Fibroblast of lung (primary cell): ENCODE measurements around the gene KIF16B. TPM values are rescaled to one million over a fixed set of nuclear protein-coding genes. Genes with fewer than 3 reads are reported as not detected.

Experiments used
- DNase-seq, 2 donors: peaks; one replicate each; pipeline versions ENCODE4 v3.0.0 to v3.0.0-alpha.2; 2010; ENCODE audit warnings: low read depth in 2 of 2
- H2AFZ ChIP-seq: 2 replicates; pipeline ENCODE4 v1.5.1; 2012; ENCODE audit warnings: low read length, control low read depth, inconsistent platforms
- H3K27ac ChIP-seq: 2 replicates; pipeline ENCODE4 v1.5.1; 2011; ENCODE audit warnings: low read length, control low read depth; ENCODE audit not compliant: insufficient read depth
- H3K27me3 ChIP-seq: 2 replicates; pipeline ENCODE4 v1.5.1; 2011; ENCODE audit warnings: mild to moderate bottlenecking, low read length; ENCODE audit not compliant: control insufficient read depth, insufficient read depth
- H3K36me3 ChIP-seq: 2 replicates; pipeline ENCODE4 v1.5.1; 2011; ENCODE audit warnings: low read length; ENCODE audit not compliant: control insufficient read depth, insufficient read depth
- H3K4me1 ChIP-seq: 2 replicates; pipeline ENCODE4 v1.5.1; 2011; ENCODE audit warnings: low read length; ENCODE audit not compliant: control insufficient read depth, insufficient read depth; ENCODE audit errors: extremely low read depth
- H3K4me2 ChIP-seq: 2 replicates; pipeline ENCODE4 v1.5.1; 2011; ENCODE audit warnings: low read length, control low read depth; ENCODE audit not compliant: insufficient read depth; ENCODE audit errors: extremely low read depth
- H3K4me3 ChIP-seq, 4 experiments: fragments of 200-600 bp in 1 of 4; sonication (generic) in 1 of 4; replicated peaks in 1 of 4; 2 replicates each; pipeline ENCODE4 v1.5.1; 2011 to 2016; ENCODE audit warnings: low read length in 4 of 4, low read depth in 3 of 4, mild to moderate bottlenecking in 3 of 4, control low read depth in 2 of 4, inconsistent platforms in 1 of 4, mixed read lengths in 1 of 4; ENCODE audit not compliant: insufficient read depth in 1 of 4; ENCODE audit errors: control extremely low read depth in 1 of 4
- H3K79me2 ChIP-seq: 2 replicates; pipeline ENCODE4 v1.5.1; 2012; ENCODE audit warnings: mild to moderate bottlenecking, low read length, inconsistent platforms; ENCODE audit not compliant: control insufficient read depth, insufficient read depth
- H3K9ac ChIP-seq: 2 replicates; pipeline ENCODE4 v1.5.1; 2011; ENCODE audit warnings: mild to moderate bottlenecking, low read length, control low read depth; ENCODE audit not compliant: insufficient read depth
- H3K9me3 ChIP-seq: 2 replicates; pipeline ENCODE4 v1.5.1; 2012; ENCODE audit warnings: low read depth, low read length; ENCODE audit not compliant: control insufficient read depth, insufficient read depth
- H4K20me1 ChIP-seq: 2 replicates; pipeline ENCODE4 v1.5.1; 2011; ENCODE audit warnings: low read length; ENCODE audit not compliant: control insufficient read depth, insufficient read depth; ENCODE audit errors: extremely low read depth
- CTCF ChIP-seq, 2 donors: IDR thresholded peaks in 1 of 2; conservative IDR thresholded peaks in 1 of 2; 1 replicate in 1 of 2; 2 replicates in 1 of 2; pipeline ENCODE4 v1.5.1; 2011 to 2012; ENCODE audit warnings: low read length in 2 of 2, control low read depth in 1 of 2, inconsistent platforms in 1 of 2, low read depth in 1 of 2, mild to moderate bottlenecking in 1 of 2
- EZH2 ChIP-seq: IDR thresholded peaks from 2 replicates; pipeline ENCODE4 v1.5.1; 2012; ENCODE audit warnings: low read length, control low read depth, mild to moderate bottlenecking; ENCODE audit errors: missing control alignments
- polyA plus RNA-seq, 2 donors: library from polyadenylated mRNA; depleted of rRNA in 1 of 2; stranded (reverse) in 1 of 2; unstranded in 1 of 2; fragments of >200 nt; gene quantifications; 2 replicates each; pipeline ENCODE4 v1.2.1, GENCODE V29; 2011 to 2012; ENCODE audit warnings: missing spikeins in 1 of 2
- total RNA-seq: library from RNA; depleted of rRNA; stranded (reverse); fragments of >200 nt; gene quantifications from 2 replicates; pipeline ENCODE4 v1.2.1, GENCODE V29; 2014

The KIF16B gene
- total and polyA plus RNA-seq, 2 donors (not counting 1 experiment from before 2014, with no cell fraction given) = 7.7 to 17.3 TPM

GRCh38 chr20:16369441-16369840 is 203.8 kb downstream of the KIF16B start:
- H2AFZ ChIP-seq = no peak overlapping the region
- H3K4me2 ChIP-seq = no peak overlapping the region
- no peaks in the 10 kb centered on the region for H3K27me3 ChIP-seq
- TF ChIP-seq CTCF (conservative IDR thresholded peaks at IDR 0.05 in 1 of 2, IDR thresholded peaks at IDR 0.05 in 1 of 2; ENCODE audit: low read depth in 1 of 2, low read length in 2 of 2) = no peak
- TF ChIP-seq EZH2 = no peak
- no peaks in the 10 kb centered on the region for H3K9me3 ChIP-seq
- no peak for DNase-seq
- H3K27ac ChIP-seq = no peak overlapping the region
- H3K36me3 ChIP-seq = no peaks in the 10 kb centered on the region
- H3K4me1 ChIP-seq = no peaks in the 10 kb centered on the region
- H4K20me1 ChIP-seq = no peaks in the 10 kb centered on the region
- H3K79me2 ChIP-seq = no peaks in the 10 kb centered on the region
- no peak overlapping the region for H3K4me3 ChIP-seq
- H3K9ac ChIP-seq = no peak overlapping the region

GRCh38 chr20:16368645-16369292 is 204.5 kb downstream of the KIF16B start:
- H4K20me1 ChIP-seq = no peaks in the 10 kb centered on the region
- no peaks in the 10 kb centered on the region for H3K4me1 ChIP-seq
- no peak overlapping the region for H3K4me3 ChIP-seq
- no peaks in the 10 kb centered on the region for H3K36me3 ChIP-seq
- H2AFZ ChIP-seq = peak overlapping the region; percentile 21
- peak; percentile 55 to 66 for DNase-seq
- peak overlapping the region; percentile 48 for H3K4me2 ChIP-seq
- no peak overlapping the region for H3K9ac ChIP-seq
- H3K9me3 ChIP-seq = no peaks in the 10 kb centered on the region
- H3K27ac ChIP-seq = no peak overlapping the region
- H3K79me2 ChIP-seq = no peaks in the 10 kb centered on the region
- no peaks in the 10 kb centered on the region for H3K27me3 ChIP-seq
- no peak for TF ChIP-seq EZH2
- peak; percentile 14 to 17 for TF ChIP-seq CTCF (conservative IDR thresholded peaks at IDR 0.05 in 1 of 2, IDR thresholded peaks at IDR 0.05 in 1 of 2; ENCODE audit: low read depth in 1 of 2, low read length in 2 of 2)

- Histone ChIP-seq H4K20me1 (no peaks in the 10 kb centered on the region), H2AFZ (no peak overlapping the region), H3K9me3 (no peaks in the 10 kb centered on the region), H3K4me3 (no peak overlapping the region), H3K4me1 (no peaks in the 10 kb centered on the region), H3K9ac (no peak overlapping the region), H3K27ac (no peak overlapping the region), H3K36me3 (no peaks in the 10 kb centered on the region), H3K4me2 (no peak overlapping the region), H3K79me2 (no peaks in the 10 kb centered on the region), H3K27me3 (no peaks in the 10 kb centered on the region)
- no peak for DNase-seq
- TF ChIP-seq EZH2 (no peak), CTCF (conservative IDR thresholded peaks at IDR 0.05 in 1 of 2, IDR thresholded peaks at IDR 0.05 in 1 of 2; ENCODE audit: low read depth in 1 of 2, low read length in 2 of 2) (no peak)
Observed at GRCh38 chr20:16367948-16368560, 205.2 kb downstream of the KIF16B start.
